B cell (primary cell): ENCODE data around the gene FAM114A2. TPM values are rescaled to one million over a fixed set of nuclear protein-coding genes. Genes with fewer than 3 reads are reported as not detected.

Experiments used
- ATAC-seq: fragments of 200-7000 bp; cut with Tn5 transposase; one replicate; pipeline ENCODE4 v1.10.0; 2021; ENCODE audit warnings: low read depth, mild to moderate bottlenecking, moderate number of reproducible peaks, moderate library complexity
- CTCF ChIA-PET: fragments of 350-600 bp; sonication (Branson Sonifier 250); formaldehyde crosslinking; loops from one replicate; lab custom pipeline; 2021; ENCODE audit warnings: antibody characterized with exemption, inconsistent platforms; lab: Charles Lee
- POLR2A ChIA-PET: fragments of 350-600 bp; sonication (Branson Sonifier 250); formaldehyde crosslinking; loops from one replicate; lab custom pipeline; 2021; ENCODE audit warnings: antibody characterized with exemption; lab: Charles Lee
- DNase-seq: peaks from one replicate; pipeline ENCODE4 v3.0.0; 2013
- H2AFZ ChIP-seq: 2 replicates; pipeline ENCODE4 v1.6.1; 2012; ENCODE audit warnings: mild to moderate bottlenecking, low read depth, low read length; ENCODE audit not compliant: insufficient read depth, poor library complexity, severe bottlenecking
- H3K27ac ChIP-seq, 2 donors: 1 replicate in 1 of 2; 2 replicates in 1 of 2; pipeline ENCODE4 v1.5.1; 2012 to 2013; ENCODE audit warnings: low read length in 2 of 2, mild to moderate bottlenecking in 2 of 2, moderate library complexity in 1 of 2
- H3K27me3 ChIP-seq, 4 experiments: fragments of 200-600 bp in 1 of 4; sonication (generic) in 1 of 4; replicated peaks in 1 of 4; 1 replicate in 2 of 4; 2 replicates in 2 of 4; pipeline versions ENCODE4 v1.6.1 to v1.7.0; 2013 to 2016; ENCODE audit warnings: low read length in 3 of 4, mild to moderate bottlenecking in 2 of 4, mixed read lengths in 1 of 4, moderate library complexity in 1 of 4; ENCODE audit not compliant: insufficient read depth in 4 of 4, control insufficient read depth in 3 of 4; ENCODE audit errors: control extremely low read depth in 1 of 4
- H3K36me3 ChIP-seq, 2 experiments: replicated peaks in 1 of 2; 1 replicate in 1 of 2; 2 replicates in 1 of 2; pipeline versions ENCODE4 v1.6.1 to v1.7.1; 2013; ENCODE audit warnings: low read length in 1 of 2; ENCODE audit not compliant: insufficient read depth in 2 of 2, control insufficient read depth in 1 of 2; ENCODE audit errors: control extremely low read depth in 1 of 2, extremely low read depth in 1 of 2
- H3K4me1 ChIP-seq, 2 donors: fragments of 200-600 bp in 1 of 2; sonication (generic) in 1 of 2; 1 replicate in 1 of 2; 2 replicates in 1 of 2; pipeline versions ENCODE4 v1.5.1 to v1.6.1; 2013 to 2017; ENCODE audit warnings: low read length in 2 of 2; ENCODE audit not compliant: control insufficient read depth in 2 of 2, insufficient read depth in 2 of 2
- H3K4me2 ChIP-seq: replicated peaks from 2 replicates; pipeline ENCODE3; 2012; ENCODE audit warnings: mild to moderate bottlenecking, low read depth, low read length; ENCODE audit not compliant: poor library complexity, severe bottlenecking
- H3K4me3 ChIP-seq, 5 experiments: fragments of 200-600 bp in 1 of 5; sonication (generic) in 1 of 5; 1 replicate in 3 of 5; 2 replicates in 2 of 5; pipeline versions ENCODE4 v1.5.1 to v1.7.0; 2011 to 2016; ENCODE audit warnings: low read length in 4 of 5, mild to moderate bottlenecking in 4 of 5, low read depth in 2 of 5, control low read depth in 1 of 5, moderate library complexity in 1 of 5; ENCODE audit not compliant: insufficient read depth in 1 of 5; ENCODE audit errors: control extremely low read depth in 1 of 5, extremely low read depth in 1 of 5
- H3K79me2 ChIP-seq: fragments of 200-600 bp; sonication (generic); one replicate; pipeline ENCODE4 v1.6.0; 2016; ENCODE audit warnings: low read length; ENCODE audit not compliant: control insufficient read depth, insufficient read depth
- H3K9ac ChIP-seq: fragments of 200-600 bp; sonication (generic); 2 replicates; pipeline ENCODE4 v1.6.1; 2017; ENCODE audit warnings: mild to moderate bottlenecking, low read length, moderate library complexity
- H3K9me3 ChIP-seq, 3 donors: one replicate each; pipeline versions ENCODE4 v1.6.1 to v1.7.1; 2013; ENCODE audit warnings: low read length in 2 of 3; ENCODE audit not compliant: control insufficient read depth in 2 of 3, insufficient read depth in 1 of 3; ENCODE audit errors: control extremely low read depth in 1 of 3
- H4K20me1 ChIP-seq: 2 replicates; pipeline ENCODE4 v1.6.0; 2012; ENCODE audit warnings: mild to moderate bottlenecking, low read length; ENCODE audit not compliant: insufficient read depth, control insufficient read depth, poor library complexity, severe bottlenecking
- H3K27ac Mint-ChIP-seq: one replicate; pipeline ENCODE4 v1.8.0; 2021; ENCODE audit warnings: mixed read lengths
- H3K27me3 Mint-ChIP-seq: one replicate; pipeline ENCODE4 v1.8.0; 2021; ENCODE audit warnings: mixed read lengths
- H3K4me1 Mint-ChIP-seq: one replicate; pipeline ENCODE4 v1.8.0; 2021; ENCODE audit warnings: mixed read lengths
- H3K4me3 Mint-ChIP-seq: one replicate; pipeline ENCODE4 v1.8.0; 2021; ENCODE audit warnings: mixed read lengths
- H3K9me3 Mint-ChIP-seq: one replicate; pipeline ENCODE4 v1.8.0; 2022; ENCODE audit warnings: mixed read lengths; ENCODE audit not compliant: insufficient read depth
- EZH2 ChIP-seq: IDR thresholded peaks from 2 replicates; pipeline ENCODE4 v1.6.1; 2012; ENCODE audit warnings: borderline replicate concordance, low read depth, mild to moderate bottlenecking, moderate library complexity, low read length; ENCODE audit not compliant: insufficient read depth, poor library complexity, severe bottlenecking
- WGBS: methylation state at CpG from one replicate; pipeline ENCODE4 v1.1.5; 2013; ENCODE audit warnings: missing lambda C conversion rate; ENCODE audit not compliant: insufficient coverage; 5-methylcytosine and 5-hydroxymethylcytosine counted together
- intact Hi-C: fragments of 100-400 bp; cut with micrococcal nuclease; formaldehyde crosslinking; loops from one replicate; pipeline ENCODE4 v1.10.0; 2022
- polyA plus RNA-seq: library from polyadenylated mRNA; depleted of rRNA; stranded (reverse); fragments of >200 nt; gene quantifications from 2 replicates; pipeline ENCODE4 v1.2.3, GENCODE V29; 2012
- total RNA-seq, 2 donors: library from RNA; stranded (reverse); fragments of 120-200 nt in 1 of 2; gene quantifications; 1 replicate in 1 of 2; 2 replicates in 1 of 2; pipeline versions ENCODE4 v1.2.3 to v1.2.4, GENCODE V29; 2013 to 2022
- TF ChIP-seq, protein P1 (sequence below): fragments of 200-600 bp; IDR thresholded peaks from one replicate; pipeline ENCODE4 v1.8.0; 2022; ENCODE audit warnings: antibody characterized with exemption, mild to moderate bottlenecking

The FAM114A2 gene
- total and polyA plus RNA-seq, 2 donors (not counting 1 experiment from before 2014, with no cell fraction given): 6.0 to 34.2 TPM

DNA sequence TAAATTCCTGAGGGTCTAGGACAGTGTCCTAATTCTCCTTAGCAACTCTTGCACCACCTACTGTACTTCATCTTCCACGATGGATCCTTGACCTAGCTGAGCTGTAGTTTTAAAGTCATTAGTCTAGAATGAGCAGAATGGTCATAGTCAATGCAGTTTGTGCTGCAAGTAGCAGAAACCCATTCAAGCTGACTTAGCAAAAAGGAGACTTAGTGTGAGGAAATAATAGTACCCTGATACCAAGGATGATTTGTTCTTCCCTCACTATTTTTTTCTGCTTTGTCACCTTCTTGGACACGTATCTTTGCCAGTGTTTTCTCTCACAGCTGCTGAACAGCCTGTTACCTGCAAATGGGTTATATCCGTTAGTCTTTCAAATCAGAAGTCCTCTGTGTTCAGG is 5.4 kb upstream of the FAM114A2 start:
- peaks cover 5 to 7% of the 10 kb centered on the region in 2 donors for H3K4me1 ChIP-seq
- Mint-ChIP-seq H3K9me3 (no peaks in the 10 kb centered on the region), H3K4me1 (peaks cover 37% of the 10 kb centered on the region), H3K4me3 (no peak overlapping the region), H3K27ac (no peak overlapping the region), H3K27me3 (no peaks in the 10 kb centered on the region)
- no peak overlapping the region for H2AFZ ChIP-seq
- no peaks in the 10 kb centered on the region for H3K27me3 ChIP-seq
- H3K27ac ChIP-seq: no peak overlapping the region
- H3K4me2 ChIP-seq: no peak overlapping the region
- H3K36me3 ChIP-seq: peaks cover 0 to 9% of the 10 kb centered on the region in 2 experiments
- peaks cover 12% of the 10 kb centered on the region for H3K79me2 ChIP-seq
- ChIA-PET CTCF (interaction anchor here (1.2 kb wide), 1 partner anchor 28 kb away, joined by 3 read pairs; no protein-coding TSS in a partner anchor), POLR2A (no interaction called here)
- intact Hi-C loops: no loop called here
- no peaks in the 10 kb centered on the region for H3K9me3 ChIP-seq
- no peak overlapping the region for H3K9ac ChIP-seq
- H3K4me3 ChIP-seq: no peak overlapping the region
- DNase-seq: no peak
- peaks cover 5% of the 10 kb centered on the region for H4K20me1 ChIP-seq
- ATAC-seq: no peak
- TF ChIP-seq EZH2: no peak
- TF ChIP-seq, protein P1, sequence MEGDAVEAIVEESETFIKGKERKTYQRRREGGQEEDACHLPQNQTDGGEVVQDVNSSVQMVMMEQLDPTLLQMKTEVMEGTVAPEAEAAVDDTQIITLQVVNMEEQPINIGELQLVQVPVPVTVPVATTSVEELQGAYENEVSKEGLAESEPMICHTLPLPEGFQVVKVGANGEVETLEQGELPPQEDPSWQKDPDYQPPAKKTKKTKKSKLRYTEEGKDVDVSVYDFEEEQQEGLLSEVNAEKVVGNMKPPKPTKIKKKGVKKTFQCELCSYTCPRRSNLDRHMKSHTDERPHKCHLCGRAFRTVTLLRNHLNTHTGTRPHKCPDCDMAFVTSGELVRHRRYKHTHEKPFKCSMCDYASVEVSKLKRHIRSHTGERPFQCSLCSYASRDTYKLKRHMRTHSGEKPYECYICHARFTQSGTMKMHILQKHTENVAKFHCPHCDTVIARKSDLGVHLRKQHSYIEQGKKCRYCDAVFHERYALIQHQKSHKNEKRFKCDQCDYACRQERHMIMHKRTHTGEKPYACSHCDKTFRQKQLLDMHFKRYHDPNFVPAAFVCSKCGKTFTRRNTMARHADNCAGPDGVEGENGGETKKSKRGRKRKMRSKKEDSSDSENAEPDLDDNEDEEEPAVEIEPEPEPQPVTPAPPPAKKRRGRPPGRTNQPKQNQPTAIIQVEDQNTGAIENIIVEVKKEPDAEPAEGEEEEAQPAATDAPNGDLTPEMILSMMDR: no peak
- 95% methylated on average over 2 of the region's 3 CpGs for WGBS

DNA sequence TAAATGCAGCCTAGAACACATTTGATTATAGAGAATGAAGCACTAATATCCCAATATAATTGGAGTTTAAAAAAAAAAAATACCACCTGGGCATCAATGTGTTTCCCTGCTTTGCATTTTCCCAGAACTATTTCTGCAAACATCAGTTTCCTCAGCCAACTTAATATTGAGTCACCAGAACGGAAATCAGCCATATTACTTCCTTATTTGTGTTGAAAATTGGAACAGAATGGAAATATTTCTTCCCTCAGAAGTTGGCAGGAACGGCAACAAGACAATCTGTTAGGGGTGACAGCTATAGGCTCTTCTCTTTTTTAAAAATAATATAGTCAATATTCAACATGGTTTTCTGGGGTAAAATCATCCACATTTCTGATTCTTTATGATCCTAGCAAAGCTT is 4.1 kb upstream of the FAM114A2 start:
- H2AFZ ChIP-seq: no peak overlapping the region
- no CpG with 5 or more reads among the region's 2 CpGs for WGBS
- intact Hi-C loops: no loop called here
- ChIA-PET POLR2A (no interaction called here), CTCF (interaction anchor here (0.7 kb wide), 1 partner anchor 29 kb away, joined by 3 read pairs; no protein-coding TSS in a partner anchor)
- no peak overlapping the region for H3K4me3 Mint-ChIP-seq
- no peak overlapping the region for H3K9ac ChIP-seq
- no peaks in the 10 kb centered on the region for H4K20me1 ChIP-seq
- H3K27ac Mint-ChIP-seq: no peak overlapping the region
- peaks cover 16% of the 10 kb centered on the region for H3K79me2 ChIP-seq
- peaks cover 51% of the 10 kb centered on the region for H3K4me1 Mint-ChIP-seq
- ATAC-seq: no peak
- DNase-seq: no peak
- no peaks in the 10 kb centered on the region for H3K27me3 ChIP-seq
- no peak overlapping the region for H3K27ac ChIP-seq
- H3K36me3 ChIP-seq: peaks cover 0 to 9% of the 10 kb centered on the region in 2 experiments
- H3K4me1 ChIP-seq: peaks cover 11 to 13% of the 10 kb centered on the region in 2 donors
- no peaks in the 10 kb centered on the region for H3K9me3 ChIP-seq
- H3K4me2 ChIP-seq: no peak overlapping the region
- no peaks in the 10 kb centered on the region for H3K27me3 Mint-ChIP-seq
- no peaks in the 10 kb centered on the region for H3K9me3 Mint-ChIP-seq
- no peak overlapping the region for H3K4me3 ChIP-seq
- TF ChIP-seq EZH2: no peak
- TF ChIP-seq, protein P1: no peak
